HepG2 (cell line): ENCODE results near the gene B4GALT3. TPM values are rescaled to one million over a fixed set of nuclear protein-coding genes. Genes with fewer than 3 reads are reported as not detected.

ENCODE experiments used
- AHDC1 ChIP-seq: sonication (generic); formaldehyde crosslinking; IDR thresholded peaks from 2 replicates; pipeline ENCODE4 v1.5.1; 2020; ENCODE audit warnings: mild to moderate bottlenecking, missing genetic modification reagents, borderline replicate concordance
- ASH2L ChIP-seq: fragments of 300-600, 200-600 bp; sonication (generic); IDR thresholded peaks from 2 replicates; pipeline ENCODE4 v1.7.0; 2017; ENCODE audit warnings: low read depth, mild to moderate bottlenecking, moderate library complexity, mixed read lengths, low read length; ENCODE audit not compliant: insufficient read length
- ATF7 ChIP-seq, 2 experiments: fragments of 450-650 bp in 1 of 2; sonication (generic) in 1 of 2; formaldehyde crosslinking in 1 of 2; IDR thresholded peaks; 2 replicates each; pipeline versions ENCODE4 v1.4.0 to v1.6.1; 2016 to 2020; ENCODE audit warnings: antibody characterized with exemption in 1 of 2, mild to moderate bottlenecking in 1 of 2, missing genetic modification reagents in 1 of 2
- ATF7-NPFF ChIP-seq: sonication (generic); formaldehyde crosslinking; IDR thresholded peaks from 2 replicates; pipeline ENCODE4 v1.8.1; 2023; ENCODE audit warnings: mild to moderate bottlenecking, low read depth, missing genetic modification reagents, moderate library complexity
- CEBPB ChIP-seq: IDR thresholded peaks from 2 replicates; pipeline ENCODE4 v1.6.1; 2011; ENCODE audit warnings: low read depth, low read length, improper control_type of control experiment, borderline replicate concordance
- HDAC2 ChIP-seq: sonication (generic); formaldehyde crosslinking; IDR thresholded peaks from 2 replicates; pipeline ENCODE4 v1.4.0; 2020; ENCODE audit warnings: missing genetic modification reagents
- NFKBIZ ChIP-seq: IDR thresholded peaks from 2 replicates; pipeline ENCODE4 v1.6.1; 2018; ENCODE audit warnings: missing genetic modification reagents, missing compliant biosample characterization
- NR2F2 ChIP-seq: IDR thresholded peaks from 2 replicates; pipeline ENCODE4 v1.6.1; 2012; ENCODE audit warnings: low read depth, inconsistent platforms, borderline replicate concordance
- SMAD3 ChIP-seq: sonication (generic); formaldehyde crosslinking; IDR thresholded peaks from 2 replicates; pipeline ENCODE4 v1.4.0; 2020; ENCODE audit warnings: missing genetic modification reagents
- TCF7L2 ChIP-seq: IDR thresholded peaks from 2 replicates; pipeline ENCODE4 v1.6.1; 2011; ENCODE audit warnings: mild to moderate bottlenecking, low read depth, low read length, moderate library complexity
- ZBTB49 ChIP-seq: sonication (generic); formaldehyde crosslinking; IDR thresholded peaks from 2 replicates; pipeline ENCODE4 v1.4.0; 2020; ENCODE audit warnings: missing genetic modification reagents, borderline replicate concordance
- ZC3H13 ChIP-seq: sonication (generic); formaldehyde crosslinking; IDR thresholded peaks from 2 replicates; pipeline ENCODE4 v1.8.1; 2023; ENCODE audit warnings: mild to moderate bottlenecking, missing genetic modification reagents, moderate library complexity
- ZNF18 ChIP-seq: sonication (generic); formaldehyde crosslinking; IDR thresholded peaks from 2 replicates; pipeline ENCODE4 v1.8.0; 2022; ENCODE audit warnings: mild to moderate bottlenecking, missing genetic modification reagents; ENCODE audit not compliant: insufficient replicate concordance
- ZNF567 ChIP-seq: sonication (generic); formaldehyde crosslinking; IDR thresholded peaks from 2 replicates; pipeline ENCODE4 v1.8.1; 2023; ENCODE audit warnings: mild to moderate bottlenecking, missing genetic modification reagents, borderline replicate concordance
- ZNF674 ChIP-seq: sonication (generic); formaldehyde crosslinking; IDR thresholded peaks from 2 replicates; pipeline ENCODE4 v1.5.0; 2020; ENCODE audit warnings: low read depth, mild to moderate bottlenecking, missing genetic modification reagents
- ZNF761 ChIP-seq: sonication (generic); formaldehyde crosslinking; conservative IDR thresholded peaks from 2 replicates; pipeline ENCODE4 v1.4.0; 2020; ENCODE audit warnings: mild to moderate bottlenecking, missing genetic modification reagents
- ZNF792 ChIP-seq: IDR thresholded peaks from 2 replicates; pipeline ENCODE4 v1.6.1; 2016
- polyA plus RNA-seq, 8 experiments: library from polyadenylated mRNA; depleted of rRNA in 3 of 8; stranded (reverse) in 7 of 8; unstranded in 1 of 8; fragments of >200 nt; fragmentation: Illumina TruSeq in 4 of 8; extraction: Trizol in 4 of 8; gene quantifications; 2 replicates each; pipeline versions ENCODE4 v1.2.1 to v1.2.3, GENCODE V29; 2011 to 2016; ENCODE audit warnings: low read depth in 4 of 8, missing spikeins in 1 of 8, mixed read lengths in 1 of 8; ENCODE audit not compliant: insufficient read depth in 1 of 8
- total RNA-seq, 5 experiments: library from RNA; depleted of rRNA; stranded (reverse); fragments of >200 nt; fragmentation: Illumina TruSeq; extraction: Trizol; gene quantifications; 2 replicates each; pipeline ENCODE4 v1.2.3, GENCODE V29; 2016; ENCODE audit warnings: low read depth in 1 of 5

Gene B4GALT3
- total and polyA plus RNA-seq, 2 of the 13 experiments (the other 11 are each of a cell fraction or from before 2014, with no cell fraction given): 35.6 to 40.4 TPM

DNA sequence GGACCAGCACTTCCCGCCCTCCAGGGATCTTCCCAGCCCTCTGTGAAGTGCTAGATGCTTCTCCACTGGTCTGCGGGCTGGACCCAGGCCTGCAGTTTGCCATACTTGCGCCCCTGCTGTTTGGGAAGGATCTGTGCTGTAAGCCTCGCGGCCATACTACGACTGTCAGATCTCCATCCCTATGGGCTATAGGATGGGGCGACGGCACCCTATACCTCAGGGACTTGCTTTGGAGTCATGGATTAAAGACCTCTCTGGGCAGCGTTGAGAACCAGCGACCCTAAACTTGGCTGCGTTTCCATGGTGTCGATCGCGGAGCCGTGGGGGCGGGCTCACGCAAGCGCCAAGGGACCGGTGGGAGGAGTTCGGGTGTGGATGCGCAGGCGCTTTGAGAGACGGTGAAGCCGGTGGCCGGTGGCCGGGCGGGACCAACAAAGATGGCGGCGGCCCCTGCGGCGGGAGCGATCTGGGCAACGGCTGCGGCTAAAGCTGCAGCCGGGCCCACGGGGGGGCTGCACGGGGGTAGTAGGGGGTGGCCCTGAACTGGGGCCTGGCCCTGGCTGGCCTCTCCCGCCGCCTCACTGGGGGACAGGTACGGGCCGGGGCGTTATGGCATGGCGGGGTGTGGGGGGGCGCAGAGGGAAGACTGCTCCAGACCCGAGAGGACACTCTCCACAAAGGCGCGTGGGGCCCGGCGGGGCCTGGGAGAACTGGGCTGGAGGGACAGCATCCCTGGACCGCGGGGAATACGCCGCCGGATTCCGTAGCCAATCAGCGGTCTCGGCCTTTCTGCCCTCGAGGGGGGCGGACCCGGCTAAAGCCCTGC, 18.0 kb downstream of the B4GALT3 start, which contains the start of gene USP21 (continued):
- TF ChIP-seq ZNF674 (no peak), HDAC2 (CRISPR knock-in tag) (0 out of 2 replicates have a peak, but pooled peaks have one; percentile 11), NFKBIZ (CRISPR knock-in tag) (no peak), ZNF567 (CRISPR knock-in tag) (no peak), NR2F2 (no peak), ZNF761 (CRISPR knock-in tag) (no peak), AHDC1 (CRISPR knock-in tag) (0 out of 2 replicates have a peak, but pooled peaks have one; percentile 23), ZNF18 (CRISPR knock-in tag) (no peak), CEBPB (no peak), ZBTB49 (no peak), ATF7-NPFF (CRISPR knock-in tag) (no peak), SMAD3 (CRISPR knock-in tag) (no peak), ATF7 (IDR thresholded peaks at IDR 0.05) (no peak), ATF7 (CRISPR knock-in tag; IDR thresholded peaks at IDR 0.05) (peak; percentile 49; the same call in 1 of the 2 replicates), ASH2L (peak; percentile 77), TCF7L2 (no peak), ZNF792 (0 out of 2 replicates have a peak, but pooled peaks have one; percentile 27), ZC3H13 (peak; percentile 72; the same call in 1 of the 2 replicates)
